Neural cell (in vitro differentiated cells): Measurements from ENCODE around the gene CD52. TPM values are rescaled to one million over a fixed set of nuclear protein-coding genes. Genes with fewer than 3 reads are reported as not detected.

Source experiments
- H2AFZ ChIP-seq: fragments of 200-600, 300-800 bp; sonication (generic), shearing (Covaris generic); 2 replicates; pipeline ENCODE4 v1.6.0; 2014; ENCODE audit warnings: low read depth, mild to moderate bottlenecking, antibody characterized with exemption, low read length, moderate library complexity
- H3F3A ChIP-seq: fragments of 200-600 bp; shearing (Covaris generic); 2 replicates; pipeline ENCODE4 v1.6.1; 2016; ENCODE audit warnings: mild to moderate bottlenecking, moderate library complexity, mixed read lengths, antibody characterized with exemption, low read length; ENCODE audit not compliant: insufficient read depth, poor library complexity, severe bottlenecking
- H3K27ac ChIP-seq: fragments of 200-600, 300-800 bp; sonication (generic), shearing (Covaris generic); 2 replicates; pipeline ENCODE4 v1.5.1; 2014; ENCODE audit warnings: mild to moderate bottlenecking, low read length, moderate library complexity
- H3K27me3 ChIP-seq: fragments of 300-800, 200-600 bp; sonication (generic), shearing (Covaris generic); 2 replicates; pipeline ENCODE4 v1.6.0; 2014; ENCODE audit warnings: mild to moderate bottlenecking, low read depth, low read length, moderate library complexity; ENCODE audit not compliant: insufficient read depth
- H3K36me3 ChIP-seq: fragments of 300-800, 200-600 bp; sonication (generic), shearing (Covaris generic); 2 replicates; pipeline ENCODE4 v1.5.1; 2014; ENCODE audit warnings: mild to moderate bottlenecking, antibody characterized with exemption, low read length, moderate library complexity; ENCODE audit not compliant: insufficient read depth
- H3K4me2 ChIP-seq: fragments of 300-800, 200-600 bp; sonication (generic), shearing (Covaris generic); 2 replicates; pipeline ENCODE4 v1.6.0; 2014; ENCODE audit warnings: mild to moderate bottlenecking, low read length
- H3K4me3 ChIP-seq: fragments of 300-800, 200-600 bp; sonication (generic), shearing (Covaris generic); 2 replicates; pipeline ENCODE4 v1.5.1; 2014; ENCODE audit warnings: mild to moderate bottlenecking, low read length, moderate library complexity
- H3K79me2 ChIP-seq: fragments of 200-600 bp; shearing (Covaris generic); replicated peaks from 2 replicates; pipeline ENCODE4 v1.6.0; 2014; ENCODE audit warnings: mild to moderate bottlenecking, low read length, moderate library complexity; ENCODE audit not compliant: insufficient read depth
- H3K9ac ChIP-seq: fragments of 300-800, 200-600 bp; sonication (generic), shearing (Covaris generic); 2 replicates; pipeline ENCODE4 v1.6.1; 2016; ENCODE audit warnings: mild to moderate bottlenecking, low read length, mixed read lengths
- H3K9me2 ChIP-seq: fragments of 200-600 bp; shearing (Covaris generic); 2 replicates; pipeline ENCODE4 v1.6.1; 2016; ENCODE audit warnings: mild to moderate bottlenecking, low read length, mixed read lengths; ENCODE audit not compliant: insufficient read depth
- H3K9me3 ChIP-seq: fragments of 200-600, 300-800 bp; sonication (generic), shearing (Covaris generic); 2 replicates; pipeline ENCODE4 v1.6.1; 2016; ENCODE audit warnings: mild to moderate bottlenecking, mixed run types, low read length, moderate library complexity, mixed read lengths
- H4K20me1 ChIP-seq: fragments of 200-600 bp; shearing (Covaris generic); 2 replicates; pipeline ENCODE4 v1.6.1; 2016; ENCODE audit warnings: mild to moderate bottlenecking, mixed run types; ENCODE audit not compliant: insufficient read depth
- CTCF ChIP-seq: fragments of 450-650 bp; IDR thresholded peaks from 2 replicates; pipeline ENCODE4 v1.5.1; 2014; ENCODE audit warnings: antibody characterized with exemption, mild to moderate bottlenecking, moderate library complexity; ENCODE audit not compliant: poor library complexity, severe bottlenecking
- EP300 ChIP-seq: fragments of 450-650 bp; conservative IDR thresholded peaks from 2 replicates; pipeline ENCODE4 v1.6.1; 2014; ENCODE audit warnings: antibody characterized with exemption, mild to moderate bottlenecking, moderate library complexity; ENCODE audit not compliant: poor library complexity, severe bottlenecking
- EZH2 ChIP-seq: fragments of 200-600, 300-800 bp; shearing (Covaris generic), sonication (generic); IDR thresholded peaks from 2 replicates; pipeline ENCODE4 v1.6.1; 2014; ENCODE audit warnings: antibody characterized with exemption, low read length, borderline replicate concordance, mild to moderate bottlenecking; ENCODE audit not compliant: insufficient read depth, poor library complexity, severe bottlenecking
- RAD21 ChIP-seq: fragments of 450-650 bp; conservative IDR thresholded peaks from 2 replicates; pipeline ENCODE4 v1.6.1; 2014; ENCODE audit warnings: antibody characterized with exemption, mild to moderate bottlenecking, moderate library complexity
- REST ChIP-seq: IDR thresholded peaks from 2 replicates; pipeline ENCODE4 v1.6.1; 2012; ENCODE audit warnings: borderline replicate concordance
- SMC3 ChIP-seq: fragments of 450-650 bp; conservative IDR thresholded peaks from 2 replicates; pipeline ENCODE4 v1.6.1; 2014; ENCODE audit warnings: antibody characterized with exemption, mild to moderate bottlenecking, moderate library complexity; ENCODE audit not compliant: poor library complexity
- TAF1 ChIP-seq: IDR thresholded peaks from 2 replicates; pipeline ENCODE4 v1.6.1; 2012; ENCODE audit warnings: low read depth
- polyA plus RNA-seq: library from polyadenylated mRNA; depleted of rRNA; stranded (reverse); fragments of >200 nt; gene quantifications from 2 replicates; pipeline ENCODE4 v1.2.3, GENCODE V29; 2014

The CD52 gene
- polyA plus RNA-seq, 1 donor from 2014 or later = not detected

GRCh38 chr1:26297057-26297790 is 20.5 kb upstream of the CD52 start:
- Histone ChIP-seq H3K9me2 (no peaks in the 10 kb centered on the region), H2AFZ (no peak overlapping the region), H3K4me3 (no peak overlapping the region), H3F3A (no peaks in the 10 kb centered on the region), H3K27me3 (no peaks in the 10 kb centered on the region), H3K9me3 (no peaks in the 10 kb centered on the region), H3K36me3 (no peaks in the 10 kb centered on the region), H3K27ac (no peak overlapping the region), H4K20me1 (no peaks in the 10 kb centered on the region), H3K79me2 (no peaks in the 10 kb centered on the region), H3K9ac (no peak overlapping the region), H3K4me2 (no peak overlapping the region)
- no peak for TF ChIP-seq EP300
- TF ChIP-seq EZH2 = no peak
- TF ChIP-seq TAF1 = no peak

GRCh38 chr1:26297791-26298124 is 20.0 kb upstream of the CD52 start:
- no peak for TF ChIP-seq RAD21
- TF ChIP-seq SMC3 = no peak
- no peak for TF ChIP-seq EP300
- TF ChIP-seq REST = no peak
- TF ChIP-seq EZH2 = no peak
- TF ChIP-seq CTCF = no peak
- Histone ChIP-seq H3K36me3 (no peaks in the 10 kb centered on the region), H3K9me2 (no peaks in the 10 kb centered on the region), H2AFZ (no peak overlapping the region), H3K79me2 (no peaks in the 10 kb centered on the region), H3K27me3 (no peaks in the 10 kb centered on the region), H3F3A (no peaks in the 10 kb centered on the region), H3K4me3 (no peak overlapping the region), H3K9me3 (no peaks in the 10 kb centered on the region), H3K9ac (no peak overlapping the region), H3K27ac (no peak overlapping the region), H3K4me2 (no peak overlapping the region), H4K20me1 (no peaks in the 10 kb centered on the region)
